ENCODE results near the gene NUP98. TPM values are rescaled to one million over a fixed set of nuclear protein-coding genes. Genes with fewer than 3 reads are reported as not detected.
A peak's percentile ranks its signal among the peaks of the same experiment; 100 is the strongest.

Gene NUP98
- total and polyA plus RNA-seq, 2 experiments from 2014 or later: 20.4 to 110 TPM

DNA sequence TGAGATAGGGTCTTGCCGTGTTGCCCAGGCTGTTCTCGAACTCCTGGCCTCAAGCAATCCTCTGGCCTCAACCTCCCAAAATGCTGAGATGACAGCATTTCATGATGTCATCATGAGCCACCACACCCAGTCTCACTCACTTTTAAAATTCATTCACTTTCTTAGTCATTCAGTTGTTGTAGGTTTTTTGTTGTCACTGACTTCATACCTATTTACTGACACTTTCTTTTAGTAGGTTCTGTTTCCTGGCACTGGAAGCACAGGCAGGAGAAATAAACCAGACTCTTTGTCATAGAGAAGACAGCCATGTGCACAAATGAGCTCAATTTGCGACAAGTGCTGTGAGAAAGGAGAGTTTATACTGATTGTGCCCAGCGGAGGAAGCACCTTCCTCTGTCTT, 166.0 kb downstream of the NUP98 start:
- DNase-seq (ENCODE audit: low read depth in 1 of 2, low spot score in 1 of 2): no peak
- TF ChIP-seq, protein P1, sequence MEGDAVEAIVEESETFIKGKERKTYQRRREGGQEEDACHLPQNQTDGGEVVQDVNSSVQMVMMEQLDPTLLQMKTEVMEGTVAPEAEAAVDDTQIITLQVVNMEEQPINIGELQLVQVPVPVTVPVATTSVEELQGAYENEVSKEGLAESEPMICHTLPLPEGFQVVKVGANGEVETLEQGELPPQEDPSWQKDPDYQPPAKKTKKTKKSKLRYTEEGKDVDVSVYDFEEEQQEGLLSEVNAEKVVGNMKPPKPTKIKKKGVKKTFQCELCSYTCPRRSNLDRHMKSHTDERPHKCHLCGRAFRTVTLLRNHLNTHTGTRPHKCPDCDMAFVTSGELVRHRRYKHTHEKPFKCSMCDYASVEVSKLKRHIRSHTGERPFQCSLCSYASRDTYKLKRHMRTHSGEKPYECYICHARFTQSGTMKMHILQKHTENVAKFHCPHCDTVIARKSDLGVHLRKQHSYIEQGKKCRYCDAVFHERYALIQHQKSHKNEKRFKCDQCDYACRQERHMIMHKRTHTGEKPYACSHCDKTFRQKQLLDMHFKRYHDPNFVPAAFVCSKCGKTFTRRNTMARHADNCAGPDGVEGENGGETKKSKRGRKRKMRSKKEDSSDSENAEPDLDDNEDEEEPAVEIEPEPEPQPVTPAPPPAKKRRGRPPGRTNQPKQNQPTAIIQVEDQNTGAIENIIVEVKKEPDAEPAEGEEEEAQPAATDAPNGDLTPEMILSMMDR (IDR thresholded peaks at IDR 0.05; ENCODE audit: low read depth, low read length): no peak
- Histone ChIP-seq H3K27ac (no peak overlapping the region), H3K36me3 (no peaks in the 10 kb centered on the region), H3K4me3 (no peak overlapping the region), H3K27me3 (no peaks in the 10 kb centered on the region), H3K4me1 (ENCODE audit: low read depth) (no peaks in the 10 kb centered on the region), H3K9me3 (ENCODE audit: low read depth) (no peaks in the 10 kb centered on the region)

DNA sequence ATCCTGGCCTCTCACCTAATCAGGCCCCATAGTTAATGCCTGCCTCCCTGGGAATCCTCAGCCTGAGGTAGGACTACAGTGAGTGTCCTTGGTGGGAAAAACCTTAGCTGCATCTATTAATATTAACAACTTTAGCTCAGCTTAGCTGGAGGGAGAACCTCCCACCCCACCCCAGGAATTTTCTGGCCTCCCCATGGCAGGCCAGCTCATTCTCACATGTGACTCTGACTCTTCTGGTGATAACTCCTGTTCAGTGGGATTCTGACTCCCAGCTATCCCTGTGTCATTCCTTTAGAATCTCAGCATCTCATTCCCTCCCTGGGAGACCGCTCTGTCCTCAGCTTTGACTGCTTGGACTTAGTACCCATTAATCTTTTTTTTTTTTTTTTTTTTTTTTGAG, 170.1 kb downstream of the NUP98 start:
- TF ChIP-seq, protein P1 (IDR thresholded peaks at IDR 0.05; ENCODE audit: low read depth, low read length): no peak
- peak in 1 of 2 donors; percentile 60 for DNase-seq (ENCODE audit: low read depth in 1 of 2, low spot score in 1 of 2)
- H3K27ac ChIP-seq: no peak overlapping the region
- no peak overlapping the region for H3K4me3 ChIP-seq
- H3K27me3 ChIP-seq: no peaks in the 10 kb centered on the region
- no peaks in the 10 kb centered on the region for H3K9me3 ChIP-seq (ENCODE audit: low read depth)
- no peaks in the 10 kb centered on the region for H3K36me3 ChIP-seq
- no peaks in the 10 kb centered on the region for H3K4me1 ChIP-seq (ENCODE audit: low read depth)

DNA sequence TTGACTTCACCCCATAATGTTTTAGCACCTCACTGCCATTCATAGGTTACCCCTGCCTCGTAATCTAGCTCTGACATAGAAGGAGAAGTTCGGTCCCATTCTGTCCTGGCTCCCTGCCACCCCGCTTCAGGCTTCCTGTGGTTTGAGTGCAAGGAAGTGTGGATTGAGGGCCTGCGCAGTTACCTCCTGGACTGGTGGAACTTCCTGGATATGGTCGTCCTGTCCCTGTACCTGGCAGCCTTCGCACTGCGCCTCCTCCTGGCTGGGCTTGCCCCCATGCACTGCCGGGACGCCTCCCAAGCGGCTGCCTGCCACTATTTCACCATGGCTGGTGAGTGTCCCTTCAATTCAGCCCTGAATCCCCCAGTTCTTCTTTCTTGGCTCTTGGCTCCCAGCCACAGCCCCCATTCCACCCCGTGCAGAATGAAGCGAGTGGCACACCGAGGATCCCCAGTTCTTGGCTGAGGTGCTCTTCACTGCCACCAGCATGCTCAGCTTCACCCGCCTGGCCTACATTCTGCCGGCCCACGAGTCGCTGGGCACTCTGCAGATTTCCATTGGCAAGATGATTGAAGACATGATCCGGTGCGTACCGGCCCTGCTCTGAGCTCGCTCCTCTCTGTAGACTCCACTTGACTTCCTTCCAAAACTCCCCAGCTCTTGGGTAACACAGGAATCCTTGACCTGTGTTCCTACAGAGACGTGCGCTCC, 170.9 kb downstream of the NUP98 start:
- H3K36me3 ChIP-seq: no peaks in the 10 kb centered on the region
- no peaks in the 10 kb centered on the region for H3K27me3 ChIP-seq
- H3K4me3 ChIP-seq: no peak overlapping the region
- no peaks in the 10 kb centered on the region for H3K4me1 ChIP-seq (ENCODE audit: low read depth)
- no peaks in the 10 kb centered on the region for H3K9me3 ChIP-seq (ENCODE audit: low read depth)
- H3K27ac ChIP-seq: no peak overlapping the region
- TF ChIP-seq, protein P1 (IDR thresholded peaks at IDR 0.05; ENCODE audit: low read depth, low read length): no peak
- DNase-seq (ENCODE audit: low read depth in 1 of 2, low spot score in 1 of 2): no peak

Other genes with a start within 250 kb of the NUP98 start
- 44.9 and 49.9 TPM in 2 replicates for gene ART5, start 155.6 kb downstream of the NUP98 start, total RNA-seq
- gene ART5, start 155.6 kb downstream of the NUP98 start, polyA plus RNA-seq: 58.7 and 75.7 TPM in 2 replicates
- gene ART1, start 152.4 kb downstream of the NUP98 start, total RNA-seq: 0.30 and 0.60 TPM in 2 replicates
- gene ART1, start 152.4 kb downstream of the NUP98 start, polyA plus RNA-seq: not detected in 2 replicates
- gene CHRNA10, start 126.2 kb downstream of the NUP98 start, total RNA-seq: 1.1 and 1.4 TPM in 2 replicates
- gene CHRNA10, start 126.2 kb downstream of the NUP98 start, polyA plus RNA-seq: not detected in 2 replicates
- 13.0 and 18.2 TPM in 2 replicates for gene PGAP2, start 11.0 kb upstream of the NUP98 start, total RNA-seq
- gene PGAP2, start 11.0 kb upstream of the NUP98 start, polyA plus RNA-seq: 24.9 and 26.7 TPM in 2 replicates
- gene RHOG, start 43.4 kb upstream of the NUP98 start, total RNA-seq: 31.4 and 39.1 TPM in 2 replicates
- 29.2 and 30.1 TPM in 2 replicates for gene RHOG, start 43.4 kb upstream of the NUP98 start, polyA plus RNA-seq
- gene STIM1, start 58.1 kb upstream of the NUP98 start, total RNA-seq: 23.1 and 60.0 TPM in 2 replicates
- 16.1 and 33.1 TPM in 2 replicates for gene STIM1, start 58.1 kb upstream of the NUP98 start, polyA plus RNA-seq

Data from cardiac muscle cell (in vitro differentiated cells and primary cell).